Neural cell (in vitro differentiated cells): ENCODE results near the gene BRIP1. TPM values are rescaled to one million over a fixed set of nuclear protein-coding genes. Genes with fewer than 3 reads are reported as not detected.

Experiments used
- H2AFZ ChIP-seq: fragments of 200-600, 300-800 bp; sonication (generic), shearing (Covaris generic); 2 replicates; pipeline ENCODE4 v1.6.0; 2014; ENCODE audit warnings: low read depth, mild to moderate bottlenecking, antibody characterized with exemption, low read length, moderate library complexity
- H3F3A ChIP-seq: fragments of 200-600 bp; shearing (Covaris generic); 2 replicates; pipeline ENCODE4 v1.6.1; 2016; ENCODE audit warnings: mild to moderate bottlenecking, moderate library complexity, mixed read lengths, antibody characterized with exemption, low read length; ENCODE audit not compliant: insufficient read depth, poor library complexity, severe bottlenecking
- H3K27ac ChIP-seq: fragments of 200-600, 300-800 bp; sonication (generic), shearing (Covaris generic); 2 replicates; pipeline ENCODE4 v1.5.1; 2014; ENCODE audit warnings: mild to moderate bottlenecking, low read length, moderate library complexity
- H3K27me3 ChIP-seq: fragments of 300-800, 200-600 bp; sonication (generic), shearing (Covaris generic); 2 replicates; pipeline ENCODE4 v1.6.0; 2014; ENCODE audit warnings: mild to moderate bottlenecking, low read depth, low read length, moderate library complexity; ENCODE audit not compliant: insufficient read depth
- H3K36me3 ChIP-seq: fragments of 300-800, 200-600 bp; sonication (generic), shearing (Covaris generic); 2 replicates; pipeline ENCODE4 v1.5.1; 2014; ENCODE audit warnings: mild to moderate bottlenecking, antibody characterized with exemption, low read length, moderate library complexity; ENCODE audit not compliant: insufficient read depth
- H3K4me2 ChIP-seq: fragments of 300-800, 200-600 bp; sonication (generic), shearing (Covaris generic); 2 replicates; pipeline ENCODE4 v1.6.0; 2014; ENCODE audit warnings: mild to moderate bottlenecking, low read length
- H3K4me3 ChIP-seq: fragments of 300-800, 200-600 bp; sonication (generic), shearing (Covaris generic); 2 replicates; pipeline ENCODE4 v1.5.1; 2014; ENCODE audit warnings: mild to moderate bottlenecking, low read length, moderate library complexity
- H3K79me2 ChIP-seq: fragments of 200-600 bp; shearing (Covaris generic); replicated peaks from 2 replicates; pipeline ENCODE4 v1.6.0; 2014; ENCODE audit warnings: mild to moderate bottlenecking, low read length, moderate library complexity; ENCODE audit not compliant: insufficient read depth
- H3K9ac ChIP-seq: fragments of 300-800, 200-600 bp; sonication (generic), shearing (Covaris generic); 2 replicates; pipeline ENCODE4 v1.6.1; 2016; ENCODE audit warnings: mild to moderate bottlenecking, low read length, mixed read lengths
- H3K9me2 ChIP-seq: fragments of 200-600 bp; shearing (Covaris generic); 2 replicates; pipeline ENCODE4 v1.6.1; 2016; ENCODE audit warnings: mild to moderate bottlenecking, low read length, mixed read lengths; ENCODE audit not compliant: insufficient read depth
- H3K9me3 ChIP-seq: fragments of 200-600, 300-800 bp; sonication (generic), shearing (Covaris generic); 2 replicates; pipeline ENCODE4 v1.6.1; 2016; ENCODE audit warnings: mild to moderate bottlenecking, mixed run types, low read length, moderate library complexity, mixed read lengths
- H4K20me1 ChIP-seq: fragments of 200-600 bp; shearing (Covaris generic); 2 replicates; pipeline ENCODE4 v1.6.1; 2016; ENCODE audit warnings: mild to moderate bottlenecking, mixed run types; ENCODE audit not compliant: insufficient read depth
- CTCF ChIP-seq: fragments of 450-650 bp; IDR thresholded peaks from 2 replicates; pipeline ENCODE4 v1.5.1; 2014; ENCODE audit warnings: antibody characterized with exemption, mild to moderate bottlenecking, moderate library complexity; ENCODE audit not compliant: poor library complexity, severe bottlenecking
- EP300 ChIP-seq: fragments of 450-650 bp; conservative IDR thresholded peaks from 2 replicates; pipeline ENCODE4 v1.6.1; 2014; ENCODE audit warnings: antibody characterized with exemption, mild to moderate bottlenecking, moderate library complexity; ENCODE audit not compliant: poor library complexity, severe bottlenecking
- EZH2 ChIP-seq: fragments of 200-600, 300-800 bp; shearing (Covaris generic), sonication (generic); IDR thresholded peaks from 2 replicates; pipeline ENCODE4 v1.6.1; 2014; ENCODE audit warnings: antibody characterized with exemption, low read length, borderline replicate concordance, mild to moderate bottlenecking; ENCODE audit not compliant: insufficient read depth, poor library complexity, severe bottlenecking
- MXI1 ChIP-seq: fragments of 450-650 bp; conservative IDR thresholded peaks from 2 replicates; pipeline ENCODE4 v1.6.1; 2014; ENCODE audit warnings: antibody characterized with exemption, mild to moderate bottlenecking; ENCODE audit not compliant: poor library complexity, severe bottlenecking
- POLR2AphosphoS5 ChIP-seq: IDR thresholded peaks from 2 replicates; pipeline ENCODE4 v1.6.1; 2012
- RAD21 ChIP-seq: fragments of 450-650 bp; conservative IDR thresholded peaks from 2 replicates; pipeline ENCODE4 v1.6.1; 2014; ENCODE audit warnings: antibody characterized with exemption, mild to moderate bottlenecking, moderate library complexity
- REST ChIP-seq: IDR thresholded peaks from 2 replicates; pipeline ENCODE4 v1.6.1; 2012; ENCODE audit warnings: borderline replicate concordance
- SMC3 ChIP-seq: fragments of 450-650 bp; conservative IDR thresholded peaks from 2 replicates; pipeline ENCODE4 v1.6.1; 2014; ENCODE audit warnings: antibody characterized with exemption, mild to moderate bottlenecking, moderate library complexity; ENCODE audit not compliant: poor library complexity
- TAF1 ChIP-seq: IDR thresholded peaks from 2 replicates; pipeline ENCODE4 v1.6.1; 2012; ENCODE audit warnings: low read depth
- polyA plus RNA-seq: library from polyadenylated mRNA; depleted of rRNA; stranded (reverse); fragments of >200 nt; gene quantifications from 2 replicates; pipeline ENCODE4 v1.2.3, GENCODE V29; 2014

BRIP1 gene
- polyA plus RNA-seq, 1 donor from 2014 or later, result 0.47 TPM

- TF ChIP-seq SMC3 (no peak), EZH2 (no peak), POLR2AphosphoS5 (no peak)
- H3K36me3 ChIP-seq, result no peaks in the 10 kb centered on the region
Observed at GRCh38 chr17:61744804-61745203, 118.5 kb downstream of the BRIP1 start.

GRCh38 chr17:61744252-61744651, 119.1 kb downstream of the BRIP1 start:
- Histone ChIP-seq H3K79me2 (no peaks in the 10 kb centered on the region), H3K9ac (no peak overlapping the region), H3K9me2 (no peaks in the 10 kb centered on the region), H3K27me3 (no peaks in the 10 kb centered on the region), H2AFZ (no peak overlapping the region), H3K36me3 (no peaks in the 10 kb centered on the region), H3F3A (no peaks in the 10 kb centered on the region), H3K27ac (no peak overlapping the region), H3K9me3 (no peaks in the 10 kb centered on the region), H3K4me3 (no peak overlapping the region), H3K4me2 (no peak overlapping the region), H4K20me1 (no peaks in the 10 kb centered on the region)
- TF ChIP-seq POLR2AphosphoS5 (no peak), EZH2 (no peak), CTCF (no peak), SMC3 (no peak), MXI1 (no peak), REST (no peak), RAD21 (no peak), EP300 (no peak), TAF1 (no peak)

More at GRCh38 chr17:61744804-61745203, 118.5 kb downstream of the BRIP1 start:
- Histone ChIP-seq H3K4me3 (no peak overlapping the region), H3K9me2 (no peaks in the 10 kb centered on the region), H3K27me3 (no peaks in the 10 kb centered on the region), H3K9ac (no peak overlapping the region), H2AFZ (no peak overlapping the region), H3K79me2 (no peaks in the 10 kb centered on the region), H3K9me3 (no peaks in the 10 kb centered on the region), H3K27ac (no peak overlapping the region), H4K20me1 (no peaks in the 10 kb centered on the region), H3K4me2 (no peak overlapping the region), H3F3A (no peaks in the 10 kb centered on the region)

- H2AFZ ChIP-seq, result no peak overlapping the region
- no peaks in the 10 kb centered on the region for H4K20me1 ChIP-seq
- no peaks in the 10 kb centered on the region for H3K27me3 ChIP-seq
- no peak overlapping the region for H3K27ac ChIP-seq
- H3K79me2 ChIP-seq, result no peaks in the 10 kb centered on the region
- H3K9me2 ChIP-seq, result no peaks in the 10 kb centered on the region
- H3F3A ChIP-seq, result no peaks in the 10 kb centered on the region
- H3K36me3 ChIP-seq, result no peaks in the 10 kb centered on the region
- TF ChIP-seq EP300 (no peak), MXI1 (no peak), POLR2AphosphoS5 (no peak), EZH2 (no peak)
- H3K9me3 ChIP-seq, result no peaks in the 10 kb centered on the region
- H3K9ac ChIP-seq, result no peak overlapping the region
- no peak overlapping the region for H3K4me2 ChIP-seq
- no peak overlapping the region for H3K4me3 ChIP-seq
Observed at GRCh38 chr17:61743766-61744165, 119.6 kb downstream of the BRIP1 start.
